ENCODE measurements around the gene LSM7. TPM values are rescaled to one million over a fixed set of nuclear protein-coding genes. Genes with fewer than 3 reads are reported as not detected.
A peak's percentile ranks its signal among the peaks of the same experiment; 100 is the strongest.

Gene LSM7
- total and polyA plus RNA-seq, 2 experiments from 2014 or later = 299 to 409 TPM

GRCh38 chr19:2359992-2360685 lies 31.8 kb upstream of the LSM7 start, which contains the start of gene TMPRSS9:
TMPRSS9 (plus strand) TSS chr19:2360265; CDS start chr19:2389786, 29,521 bp downstream.
- Mint-ChIP-seq H3K4me1 (peaks cover 5% of the 10 kb centered on the region), H3K36me3 (ENCODE audit: low read depth) (no peaks in the 10 kb centered on the region), H3K27me3 (ENCODE audit: insufficient read depth, low read depth, poor library complexity) (peaks cover 12% of the 10 kb centered on the region), H3K27ac (no peak within 1 kb of the TSS), H3K4me3 (peak within 1 kb of the TSS; percentile 30), H3K9me3 (no peaks in the 10 kb centered on the region; the same call in 2 of the 3 replicates)
- Histone ChIP-seq H3K79me2 (replicated peaks; ENCODE audit: insufficient read depth) (no peaks in the 10 kb centered on the region), H3K4me3 (peak within 1 kb of the TSS; percentile 42; the same call in 1 of the 2 replicates), H3K4me2 (peak within 1 kb of the TSS; percentile 69; the same call in 1 of the 2 replicates), H3K9me2 (ENCODE audit: insufficient read depth) (no peaks in the 10 kb centered on the region), H3K4me1 (ENCODE audit: insufficient read depth) (no peaks in the 10 kb centered on the region; the same call in 1 of the 2 replicates), H2AFZ (no peak within 1 kb of the TSS), H3K27me3 (ENCODE audit: insufficient read depth) (no peaks in the 10 kb centered on the region), H4K20me1 (replicated peaks; ENCODE audit: insufficient read depth) (no peaks in the 10 kb centered on the region), H3K27ac (ENCODE audit: low read depth) (no peak within 1 kb of the TSS), H3K36me3 (ENCODE audit: insufficient read depth) (no peaks in the 10 kb centered on the region), H3F3A (replicated peaks; ENCODE audit: low read depth) (peaks cover 4% of the 10 kb centered on the region; the same call in 1 of the 2 replicates)
- TF ChIP-seq REST (IDR thresholded peaks at IDR 0.05; ENCODE audit: unreplicated experiment) (no peak), EZH2phosphoT487 (IDR thresholded peaks at IDR 0.05; ENCODE audit: unreplicated experiment) (no peak), JUNB (IDR thresholded peaks at IDR 0.05; ENCODE audit: unreplicated experiment) (no peak), ZNF114 (CRISPR knock-in tag; IDR thresholded peaks at IDR 0.05) (no peak)
- ATAC-seq = peak; percentile 67
- no peak for DNase-seq (ENCODE audit: low spot score)

- Histone ChIP-seq H3K36me3 (ENCODE audit: insufficient read depth) (no peaks in the 10 kb centered on the region), H3K4me2 (no peak overlapping the region), H3K4me3 (no peak overlapping the region), H3K79me2 (replicated peaks; ENCODE audit: insufficient read depth) (no peaks in the 10 kb centered on the region), H3F3A (replicated peaks; ENCODE audit: low read depth) (peaks cover 4% of the 10 kb centered on the region; the same call in 1 of the 2 replicates), H4K20me1 (replicated peaks; ENCODE audit: insufficient read depth) (no peaks in the 10 kb centered on the region), H3K4me1 (ENCODE audit: insufficient read depth) (no peaks in the 10 kb centered on the region; the same call in 1 of the 2 replicates), H3K27me3 (ENCODE audit: insufficient read depth) (no peaks in the 10 kb centered on the region), H3K27ac (ENCODE audit: low read depth) (no peak overlapping the region), H2AFZ (no peak overlapping the region), H3K9me2 (ENCODE audit: insufficient read depth) (no peaks in the 10 kb centered on the region)
- Mint-ChIP-seq H3K27me3 (ENCODE audit: insufficient read depth, low read depth, poor library complexity) (peaks cover 15% of the 10 kb centered on the region), H3K9me3 (no peaks in the 10 kb centered on the region; the same call in 2 of the 3 replicates), H3K4me1 (peaks cover 5% of the 10 kb centered on the region), H3K27ac (no peak overlapping the region), H3K36me3 (ENCODE audit: low read depth) (no peaks in the 10 kb centered on the region), H3K4me3 (no peak overlapping the region)
- no peak for ATAC-seq
- DNase-seq (ENCODE audit: low spot score) = no peak
- no peak for TF ChIP-seq STAT1 (IDR thresholded peaks at IDR 0.05; ENCODE audit: unreplicated experiment)
- no peak for TF ChIP-seq REST (IDR thresholded peaks at IDR 0.05; ENCODE audit: unreplicated experiment)
- no peak for TF ChIP-seq POLR2AphosphoS5 (IDR thresholded peaks at IDR 0.05; ENCODE audit: low read depth)
Observed at GRCh38 chr19:2358548-2359173, 30.3 kb upstream of the LSM7 start.

Measured in GM23338 (cell line).